ENCODE results near the gene NRM.
"Not testable (repeated sequence)": the region's sequence is repeated elsewhere in the genome, so short reads cannot be mapped to it uniquely, and the experiment has no call there.

Gene NRM, protein sequence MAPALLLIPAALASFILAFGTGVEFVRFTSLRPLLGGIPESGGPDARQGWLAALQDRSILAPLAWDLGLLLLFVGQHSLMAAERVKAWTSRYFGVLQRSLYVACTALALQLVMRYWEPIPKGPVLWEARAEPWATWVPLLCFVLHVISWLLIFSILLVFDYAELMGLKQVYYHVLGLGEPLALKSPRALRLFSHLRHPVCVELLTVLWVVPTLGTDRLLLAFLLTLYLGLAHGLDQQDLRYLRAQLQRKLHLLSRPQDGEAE

DNA sequence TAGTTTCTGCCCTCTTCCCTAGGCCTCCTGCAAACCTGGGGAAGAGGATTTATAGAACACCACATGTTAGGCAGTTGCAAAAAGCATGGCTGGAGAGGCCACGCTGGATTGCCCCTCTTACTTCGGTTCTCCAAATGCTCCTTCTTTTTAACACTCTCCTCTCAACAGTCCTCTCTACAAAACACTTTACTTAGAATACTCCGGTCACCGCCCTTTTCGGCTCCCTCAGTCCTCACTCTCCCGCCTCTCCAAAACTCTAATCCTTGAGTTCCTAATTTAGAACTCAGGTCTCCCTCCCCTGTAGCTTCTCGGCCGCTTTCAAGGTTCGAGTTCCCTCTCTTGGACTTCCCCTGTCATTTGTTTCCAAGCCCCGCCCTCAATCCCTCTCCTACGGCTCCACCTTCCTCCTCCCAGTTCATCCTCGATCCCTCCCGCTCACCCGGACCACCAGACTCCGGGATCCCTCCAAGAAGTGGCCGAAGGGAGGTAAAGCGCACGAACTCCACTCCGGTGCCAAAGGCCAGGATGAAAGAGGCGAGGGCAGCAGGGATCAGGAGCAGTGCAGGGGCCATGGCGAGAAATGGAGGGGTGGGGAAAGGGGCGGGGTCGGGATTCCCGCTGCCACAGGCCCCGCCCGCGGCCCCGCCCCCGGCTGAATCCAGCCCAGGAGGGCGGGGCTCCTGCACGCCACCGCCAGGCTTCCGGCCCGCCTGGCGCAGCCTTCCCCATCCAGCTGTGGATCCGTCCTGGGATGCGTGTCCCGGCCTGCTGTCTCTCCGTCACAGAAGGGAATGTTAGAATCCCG, at the start of gene NRM:
NRM (minus strand) TSS at position 582 of the 805 bp plus-strand sequence; CDS start at position 572, 10 bp downstream.
- DNase-seq, result peak; percentile 86

DNA sequence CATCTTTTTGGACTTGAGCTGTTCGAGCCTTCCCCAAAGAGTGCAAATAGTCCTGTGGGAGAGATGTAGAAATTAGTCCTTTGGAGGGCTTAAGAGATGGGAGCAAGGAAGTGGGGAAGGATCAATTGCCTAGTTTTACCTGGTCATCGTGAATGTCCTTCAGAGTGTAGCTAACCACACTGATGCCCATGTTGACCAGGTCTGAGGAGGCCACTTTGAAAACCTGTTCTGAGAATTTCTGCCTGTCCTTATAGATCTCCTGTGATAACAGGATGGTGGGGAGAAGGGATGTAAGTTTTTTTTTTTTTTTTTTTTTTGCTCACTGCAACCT, 49.7 kb upstream of the NRM start:
- no peak for DNase-seq

DNA sequence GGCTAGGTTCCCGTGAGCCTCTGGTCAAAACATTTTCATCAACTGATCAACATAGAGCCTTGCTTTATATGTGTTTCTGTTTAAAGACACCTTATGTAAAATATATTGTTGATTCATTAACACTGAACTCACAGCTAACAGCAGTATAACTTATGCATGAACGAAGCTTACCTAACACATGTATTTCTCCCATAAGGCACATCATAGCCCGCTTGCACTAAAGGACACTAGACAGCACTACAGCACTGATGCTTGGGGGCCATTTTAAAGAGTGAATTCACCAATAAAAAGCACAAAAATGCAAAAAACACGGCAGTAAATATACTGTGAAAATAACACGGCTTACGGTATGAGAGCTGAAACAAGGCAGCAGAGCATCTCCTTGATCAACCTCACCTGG, 47.7 kb upstream of the NRM start:
- no peak for DNase-seq

DNA sequence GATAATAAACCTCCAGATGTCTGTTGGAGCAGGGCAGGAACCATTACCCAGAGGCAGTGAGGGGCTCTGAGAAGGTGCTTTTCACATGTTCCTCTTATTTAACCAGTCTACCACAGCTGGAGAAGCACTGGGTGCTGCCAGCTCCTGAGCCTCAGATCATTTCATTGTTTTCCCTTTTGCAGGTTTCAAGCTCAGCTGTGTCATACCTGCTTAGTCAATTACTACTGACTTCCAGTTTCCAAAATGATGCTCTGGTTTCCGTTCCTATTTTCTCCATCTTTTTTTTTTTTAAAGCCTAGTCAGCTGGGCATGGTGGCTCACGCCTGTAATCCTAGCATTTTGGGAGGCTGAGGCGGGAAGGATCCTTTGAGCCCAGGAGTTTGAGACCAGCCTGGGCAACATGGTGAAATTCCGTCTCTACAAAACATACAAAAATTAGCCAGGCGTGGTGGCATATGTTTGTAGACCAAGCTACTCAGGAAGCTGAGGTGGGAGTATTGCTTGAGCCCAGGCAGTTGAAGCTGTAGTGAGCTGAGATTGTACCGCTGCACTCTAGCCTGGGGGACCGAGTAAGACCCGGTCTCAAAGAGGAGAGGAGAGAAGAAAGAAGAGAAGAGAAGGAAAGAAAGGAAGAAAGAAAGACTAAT, 45.0 kb upstream of the NRM start:
- peak; percentile 51 for DNase-seq

DNA sequence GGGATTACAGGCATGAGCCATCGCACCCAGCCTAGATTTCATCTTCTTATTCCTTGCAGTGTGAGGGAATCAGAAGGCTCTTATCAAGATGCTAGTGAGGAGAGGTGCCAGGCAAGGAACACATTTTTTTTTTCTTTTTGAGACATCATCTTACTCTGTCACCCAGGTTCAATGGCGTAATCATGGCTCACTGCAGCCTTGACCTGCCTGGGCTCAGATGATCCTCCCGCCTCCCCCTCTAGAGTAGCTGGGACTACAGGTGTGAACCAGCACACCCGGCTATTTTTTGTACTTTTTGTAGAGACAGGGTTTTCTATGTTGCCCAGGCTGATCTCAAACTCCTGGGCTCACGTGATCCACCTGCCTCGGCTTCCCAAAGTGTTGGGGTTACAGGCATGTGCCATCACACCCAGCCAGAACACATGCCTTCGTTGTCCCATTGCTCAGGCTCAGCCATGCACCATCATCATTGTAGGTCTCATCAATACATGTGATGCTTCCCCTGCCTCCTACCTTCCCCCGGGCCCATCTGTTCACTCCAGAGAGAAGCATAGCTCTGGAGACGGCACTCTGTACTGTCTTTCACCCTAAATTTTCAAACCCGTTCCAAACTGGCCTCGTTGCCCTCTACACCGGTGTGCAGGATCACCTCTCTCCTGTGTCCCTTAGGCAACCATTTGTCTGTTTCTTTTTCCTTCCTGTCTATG, 41.6 kb upstream of the NRM start:
- no peak for DNase-seq

DNA sequence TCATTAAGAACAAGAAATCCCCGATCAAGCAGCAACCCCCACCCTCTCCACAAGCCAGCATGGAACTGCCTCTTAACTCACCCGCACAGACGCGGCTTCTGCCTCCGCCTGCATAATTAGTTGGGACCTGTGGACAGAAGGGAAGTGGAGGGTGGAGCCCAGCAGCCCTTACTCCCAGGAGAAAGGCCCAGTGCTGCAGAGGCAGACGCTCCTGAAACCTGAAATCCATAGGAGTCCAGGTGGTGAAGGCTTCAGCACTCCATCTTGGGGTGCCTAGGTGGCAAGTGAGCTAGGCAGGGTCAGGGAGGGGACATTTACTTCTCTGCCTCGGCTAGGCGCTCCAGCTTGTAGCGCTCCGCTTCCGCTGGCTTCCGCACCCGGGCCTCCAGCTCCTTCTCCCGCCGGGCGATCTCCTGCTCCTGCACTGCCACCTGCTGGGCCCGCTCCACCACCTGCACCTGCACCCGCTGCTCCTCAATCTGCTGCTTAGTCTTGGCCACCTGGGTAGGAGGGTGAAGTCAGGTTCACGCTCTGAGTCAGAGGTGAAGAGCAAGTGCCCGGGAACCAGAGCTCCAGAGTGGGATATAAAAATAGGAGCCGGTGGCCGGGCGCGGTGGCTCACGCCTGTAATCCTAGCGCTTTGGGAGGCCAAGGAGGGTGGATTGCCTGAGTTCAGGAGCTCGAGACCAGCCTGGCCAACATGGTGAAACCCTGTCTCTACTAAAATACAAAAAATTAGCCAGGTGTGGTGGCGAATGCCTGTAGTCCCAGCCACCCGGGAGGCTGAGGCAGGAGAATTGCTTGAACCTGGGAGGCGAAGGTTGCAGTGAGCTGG, 40.0 kb upstream of the NRM start:
- DNase-seq, result peak; percentile 92

DNA sequence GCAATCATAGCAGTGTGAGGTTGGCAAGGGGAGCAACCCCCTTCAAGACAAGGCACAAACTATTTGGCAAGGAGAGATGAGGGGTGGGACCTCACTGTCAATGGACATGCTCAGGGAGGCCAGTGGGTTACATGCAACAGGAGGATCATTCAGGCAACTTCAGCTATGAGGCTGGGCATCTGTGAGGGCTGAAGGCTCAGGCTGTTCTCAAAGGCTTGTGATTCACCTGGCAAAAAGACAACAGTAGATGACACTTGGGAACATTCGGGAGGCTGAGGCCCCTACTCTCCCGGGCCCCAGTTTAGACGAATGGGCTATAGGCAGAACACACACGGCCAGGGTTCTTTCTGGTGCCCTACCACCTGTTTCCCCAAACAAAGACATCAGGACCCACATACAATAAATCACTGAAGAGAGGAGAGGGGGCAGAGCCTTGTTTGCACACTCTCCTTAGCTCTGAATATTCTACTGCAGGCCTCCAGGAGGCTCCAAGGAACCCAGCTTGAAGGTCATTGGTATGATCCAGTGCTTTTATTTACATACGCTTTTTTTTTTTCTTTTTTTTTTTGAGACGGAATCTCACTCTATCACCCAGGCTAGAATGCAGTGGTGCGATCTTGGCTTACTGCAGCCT, 37.3 kb upstream of the NRM start:
- DNase-seq, result no peak

- no peak for DNase-seq
These were observed 36.0 kb upstream of the NRM start for GRCh38 chr6:30726506-30727413.

GRCh38 chr6:30725713-30726505, 35.1 kb upstream of the NRM start:
- DNase-seq, result peak; percentile 52

DNA sequence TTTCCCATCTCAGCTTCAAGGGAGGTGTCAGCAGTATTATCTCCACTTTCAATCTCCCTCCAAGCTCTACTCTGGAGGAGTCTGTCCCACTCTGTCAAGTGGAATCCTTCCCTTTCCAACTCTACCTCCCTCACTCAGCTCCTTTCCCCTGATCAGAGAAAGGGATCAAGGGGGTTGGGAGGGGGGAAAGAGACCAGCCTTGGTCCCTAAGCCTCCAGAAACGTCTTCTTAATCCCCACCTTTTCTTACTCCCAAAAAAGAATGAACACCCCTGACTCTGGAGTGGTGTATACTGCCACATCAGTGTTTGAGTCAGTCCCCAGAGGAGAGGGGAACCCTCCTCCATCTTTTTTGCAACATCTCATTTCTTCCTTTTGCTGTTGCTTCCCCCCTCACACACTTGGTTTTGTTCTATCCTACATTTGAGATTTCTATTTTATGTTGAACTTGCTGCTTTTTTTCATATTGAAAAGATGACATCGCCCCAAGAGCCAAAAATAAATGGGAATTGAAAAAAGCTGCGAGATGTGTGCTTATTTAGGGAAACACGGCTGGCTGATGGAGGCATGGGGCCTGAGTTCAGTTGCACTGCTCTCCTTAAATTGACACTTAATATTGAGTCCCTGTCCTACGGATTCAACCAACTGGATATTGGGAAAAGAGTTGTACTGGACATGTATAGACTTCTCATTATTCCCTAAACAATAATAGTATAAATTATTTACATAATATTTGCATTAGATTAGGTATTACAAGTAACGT, 34.3 kb upstream of the NRM start:
- no peak for DNase-seq

GRCh38 chr6:30723843-30724741, 33.3 kb upstream of the NRM start:
- not testable (repeated sequence) for DNase-seq

GRCh38 chr6:30723159-30723842, 32.5 kb upstream of the NRM start:
- DNase-seq, result not testable (repeated sequence)

GRCh38 chr6:30722280-30723112, 31.7 kb upstream of the NRM start:
- peak; percentile 89 for DNase-seq

- not testable (repeated sequence) for DNase-seq
These were observed 31.2 kb upstream of the NRM start for GRCh38 chr6:30722025-30722279.

- DNase-seq, result peak; percentile 96
These were observed 30.6 kb upstream of the NRM start for GRCh38 chr6:30721198-30722024.

DNA sequence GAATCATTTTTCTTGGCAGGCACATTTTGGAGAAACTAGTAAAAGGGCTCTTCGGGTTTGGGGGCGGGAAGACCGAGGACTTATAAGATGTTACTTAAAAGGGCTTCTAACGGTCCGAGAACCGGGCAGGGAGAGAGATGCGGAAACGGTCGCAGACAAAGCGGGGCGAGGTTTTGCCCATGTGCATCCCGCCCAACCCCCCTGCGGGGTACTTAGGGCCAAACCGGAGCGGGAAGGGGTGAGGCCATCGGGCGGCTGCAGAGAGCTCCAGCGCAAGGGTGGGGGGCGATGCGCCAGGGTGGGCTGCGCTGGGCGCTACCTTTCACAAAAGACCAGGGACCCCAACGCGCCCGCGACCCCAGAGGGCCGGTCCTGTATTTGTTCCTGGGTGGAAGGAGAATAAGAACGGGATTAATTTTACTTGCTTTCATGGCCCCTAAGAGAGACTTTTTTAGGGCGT, 30.0 kb upstream of the NRM start:
- peak; percentile 80 for DNase-seq
